Measurements from ENCODE around the gene SH3PXD2A.

SH3PXD2A gene

GRCh38 chr10:103855424-103855823 is at the start of gene SH3PXD2A:
Gene SH3PXD2A, minus strand, starts transcription at chr10:103855576. Its CDS starts 310 bp downstream, at chr10:103855266.
- peak; percentile 8 for DNase-seq

- DNase-seq = peak; percentile 42
These were observed 45.9 kb upstream of the SH3PXD2A start for GRCh38 chr10:103901299-103901698.

- no peak for DNase-seq
These were observed 43.9 kb upstream of the SH3PXD2A start for GRCh38 chr10:103899312-103899711.

- DNase-seq = no peak
These were observed 41.9 kb upstream of the SH3PXD2A start for GRCh38 chr10:103897241-103897774.

GRCh38 chr10:103896225-103896624 is 40.8 kb upstream of the SH3PXD2A start:
- no peak for DNase-seq

GRCh38 chr10:103895411-103896186 is 40.2 kb upstream of the SH3PXD2A start:
- no peak for DNase-seq

- no peak for DNase-seq
These were observed 39.1 kb upstream of the SH3PXD2A start for GRCh38 chr10:103894441-103894864.

- no peak for DNase-seq
These were observed 38.4 kb upstream of the SH3PXD2A start for GRCh38 chr10:103893817-103894216.

GRCh38 chr10:103892181-103892580 is 36.8 kb upstream of the SH3PXD2A start:
- no peak for DNase-seq

- no peak for DNase-seq
These were observed 35.3 kb upstream of the SH3PXD2A start for GRCh38 chr10:103890688-103891087.

GRCh38 chr10:103890194-103890658 is 34.9 kb upstream of the SH3PXD2A start:
- no peak for DNase-seq

GRCh38 chr10:103889121-103889720 is 33.8 kb upstream of the SH3PXD2A start:
- no peak for DNase-seq

GRCh38 chr10:103888113-103888841 is 32.9 kb upstream of the SH3PXD2A start:
- DNase-seq = peak; percentile 78

GRCh38 chr10:103885617-103886016 is 30.2 kb upstream of the SH3PXD2A start:
- DNase-seq = no peak

- DNase-seq = peak; percentile 45
These were observed 29.3 kb upstream of the SH3PXD2A start for GRCh38 chr10:103884681-103885139.

GRCh38 chr10:103882285-103883007 is 27.1 kb upstream of the SH3PXD2A start:
- no peak for DNase-seq

- no peak for DNase-seq
These were observed 26.3 kb upstream of the SH3PXD2A start for GRCh38 chr10:103881416-103882284.

GRCh38 chr10:103879831-103880230 is 24.5 kb upstream of the SH3PXD2A start:
- DNase-seq = no peak

GRCh38 chr10:103879409-103879808 is 24.0 kb upstream of the SH3PXD2A start:
- no peak for DNase-seq

- no peak for DNase-seq
These were observed 22.5 kb upstream of the SH3PXD2A start for GRCh38 chr10:103877861-103878260.

- DNase-seq = no peak
These were observed 20.8 kb upstream of the SH3PXD2A start for GRCh38 chr10:103876155-103876554.

Data from CD4-positive, alpha-beta T cell treated with Interleukin-17A for 1 hour (primary cell).